Astrocyte of the hippocampus (primary cell): ENCODE data around the gene AIFM3.
"Not testable (repeated sequence)": the region's sequence is repeated elsewhere in the genome, so short reads cannot be mapped to it uniquely, and the experiment has no call there.

Source experiments
- DNase-seq: peaks from one replicate; pipeline ENCODE4 v3.0.0; 2011; ENCODE audit warnings: low read depth, low spot score

AIFM3 gene

DNA sequence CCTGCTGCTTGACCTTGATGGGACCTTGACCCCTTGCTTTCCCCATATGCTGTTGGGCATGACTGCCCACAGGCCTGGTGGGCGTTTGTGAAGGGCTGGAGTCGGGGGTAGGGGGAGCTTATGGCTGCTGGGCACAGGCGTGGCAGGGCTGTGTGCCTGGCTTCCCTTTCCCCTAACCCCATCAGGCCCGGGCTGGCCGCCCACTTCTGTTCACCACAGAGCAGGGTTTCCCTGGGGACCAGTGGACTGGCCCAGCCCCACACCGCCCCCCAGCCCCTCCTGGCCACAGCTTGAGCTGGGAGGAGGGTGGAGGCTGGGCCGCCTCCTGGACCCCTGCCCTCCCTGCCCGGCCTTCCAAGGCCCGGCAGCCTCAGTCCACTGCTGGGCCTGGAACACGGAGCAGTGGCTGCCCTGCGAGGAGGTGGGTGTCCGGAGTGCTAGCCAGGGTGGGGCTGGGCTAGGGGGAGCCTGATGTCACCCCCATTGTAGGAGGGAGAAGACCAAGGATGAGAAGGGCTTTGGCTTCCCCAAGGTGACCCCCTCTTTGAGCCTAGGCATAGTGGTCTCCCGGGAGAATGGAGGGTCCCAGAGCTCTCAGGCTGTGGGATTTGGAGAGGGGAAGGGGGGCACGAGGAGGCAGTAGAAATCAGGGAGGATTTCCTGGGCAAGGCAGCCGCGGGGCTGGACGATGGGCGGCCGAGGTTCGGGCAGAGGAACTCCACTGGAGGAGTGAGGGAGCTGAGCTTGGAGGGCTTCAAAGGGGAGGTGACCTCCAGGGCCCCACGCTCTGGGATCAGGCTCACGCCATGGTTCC, at the start of gene AIFM3:
TSS of gene AIFM3 (plus strand) at position 373 of the 814 bp plus-strand sequence. CDS start 690 bp downstream, outside the sequence.
- DNase-seq: no peak

GRCh38 chr22:20918663-20919218, 48.3 kb upstream of the AIFM3 start:
- DNase-seq: no peak

DNA sequence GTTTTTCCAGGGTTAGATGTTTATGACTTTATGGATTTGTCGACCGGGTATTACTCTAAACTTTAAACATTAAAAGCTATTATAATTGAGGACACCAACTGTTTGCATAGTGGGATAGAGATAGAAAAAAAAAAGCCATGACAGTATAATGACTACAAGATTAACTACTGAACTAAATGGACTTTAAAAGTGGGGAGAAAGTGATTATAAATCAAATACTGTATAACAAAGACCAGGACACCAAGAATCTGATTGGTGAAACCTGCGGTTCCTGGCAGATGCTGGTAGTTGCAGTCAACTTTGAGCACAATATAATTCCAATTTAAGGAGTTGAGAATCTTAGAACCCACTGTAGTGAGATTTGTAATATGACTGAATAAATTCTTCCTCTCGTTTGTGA, 47.3 kb upstream of the AIFM3 start:
- peak; percentile 36 for DNase-seq

GRCh38 chr22:20920881-20921203, 46.2 kb upstream of the AIFM3 start:
- no peak for DNase-seq

DNA sequence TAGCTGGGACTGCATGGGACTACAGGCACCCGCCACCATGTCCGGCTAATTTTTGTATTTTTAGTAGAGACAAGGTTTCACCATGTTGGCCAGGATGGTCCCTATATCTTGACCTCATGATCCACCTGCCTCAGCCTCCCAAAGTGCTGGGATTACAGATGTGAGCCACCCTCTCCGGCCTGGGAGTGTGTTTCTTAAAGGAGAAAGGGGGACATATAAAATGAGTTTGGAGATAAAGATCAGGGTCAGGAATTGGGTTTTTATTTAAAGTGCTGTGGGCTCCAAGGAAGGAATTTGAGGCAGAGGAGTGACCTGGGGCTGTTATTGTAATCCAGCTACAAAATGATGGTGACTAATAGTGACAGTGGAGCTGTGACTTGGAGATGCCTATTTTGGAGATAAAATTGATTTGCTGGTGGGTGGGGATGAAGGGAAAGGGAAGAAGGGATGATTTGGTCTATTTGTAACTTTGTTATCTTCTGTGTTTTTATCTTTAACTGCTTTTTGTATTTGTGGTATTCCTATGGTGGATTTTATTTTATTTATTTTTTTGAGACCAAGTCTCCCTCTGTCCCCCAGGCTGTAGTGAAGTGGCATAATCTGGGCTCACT, 44.8 kb upstream of the AIFM3 start:
- DNase-seq: no peak

DNA sequence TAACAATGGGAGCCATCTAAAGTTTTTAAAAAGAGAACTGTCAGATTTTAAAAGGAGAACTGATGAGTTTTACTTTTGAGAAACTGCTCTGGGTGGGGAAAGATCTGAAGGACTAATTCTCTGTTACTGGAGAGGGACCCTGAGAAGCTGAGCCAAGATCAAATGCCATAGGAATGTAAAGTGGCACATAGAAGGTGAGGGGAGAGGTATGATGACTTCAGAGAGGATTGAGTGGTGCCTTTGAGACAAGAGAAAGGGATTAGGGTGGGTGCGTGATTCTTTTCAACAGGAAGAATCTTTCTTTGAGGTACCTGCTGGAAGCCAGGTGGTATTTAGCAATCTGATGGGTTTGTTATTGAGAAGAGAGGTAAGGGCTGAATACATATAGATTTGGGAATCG, 40.8 kb upstream of the AIFM3 start:
- DNase-seq: no peak

DNA sequence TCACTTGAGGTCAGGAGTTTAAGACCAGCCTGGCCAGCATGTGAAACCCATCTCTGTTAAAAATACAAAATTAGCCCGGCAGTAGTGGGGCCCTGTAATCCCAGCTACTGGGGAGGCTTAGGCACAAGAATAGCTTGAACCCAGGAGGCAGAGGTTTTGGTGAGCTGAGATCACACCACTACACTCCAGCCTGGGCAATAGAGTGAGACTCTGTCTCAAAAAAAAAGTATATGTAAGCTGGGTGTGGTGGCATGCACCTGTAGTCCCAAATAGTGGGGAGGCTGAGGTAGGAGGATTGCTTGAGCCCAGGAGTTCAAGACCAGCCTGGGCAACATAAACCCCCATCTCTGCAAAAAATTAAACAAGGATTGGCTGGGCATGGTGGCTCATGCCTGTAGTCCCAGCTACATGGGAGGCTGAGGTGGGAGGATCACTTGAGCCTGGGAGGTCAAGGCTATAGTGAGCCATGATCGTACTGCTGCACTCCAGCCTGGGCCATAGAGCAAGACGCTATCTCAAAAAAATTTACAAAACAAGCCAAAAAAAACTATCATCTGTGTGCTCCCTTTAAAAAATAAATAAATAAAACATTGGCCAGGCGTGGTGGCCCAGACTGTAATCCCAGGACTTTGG, 39.0 kb upstream of the AIFM3 start:
- DNase-seq: no peak

GRCh38 chr22:20928573-20928967, 38.5 kb upstream of the AIFM3 start:
- no peak for DNase-seq

- no peak for DNase-seq
Measured at GRCh38 chr22:20930004-20930403, 37.1 kb upstream of the AIFM3 start.

DNA sequence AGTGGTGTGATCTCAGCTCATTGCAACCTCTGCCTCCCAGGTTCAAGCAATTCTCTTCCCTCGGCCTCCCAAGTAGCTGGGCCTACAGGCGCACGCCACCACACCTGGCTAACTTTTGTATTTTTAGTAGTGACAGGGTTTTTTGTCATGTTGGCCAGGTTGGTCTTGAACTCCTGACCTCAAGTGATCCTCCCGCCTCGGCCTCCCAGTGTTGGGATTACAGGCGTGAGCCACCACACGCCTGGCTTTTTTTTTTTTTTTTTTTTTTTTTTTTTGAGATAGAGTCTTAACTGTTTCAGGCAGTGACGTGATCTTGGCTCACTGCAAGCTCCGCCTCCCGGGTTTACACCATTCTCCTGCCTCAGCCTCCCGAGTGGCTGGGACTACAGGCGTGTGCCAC, 36.6 kb upstream of the AIFM3 start:
- not testable (repeated sequence) for DNase-seq

DNA sequence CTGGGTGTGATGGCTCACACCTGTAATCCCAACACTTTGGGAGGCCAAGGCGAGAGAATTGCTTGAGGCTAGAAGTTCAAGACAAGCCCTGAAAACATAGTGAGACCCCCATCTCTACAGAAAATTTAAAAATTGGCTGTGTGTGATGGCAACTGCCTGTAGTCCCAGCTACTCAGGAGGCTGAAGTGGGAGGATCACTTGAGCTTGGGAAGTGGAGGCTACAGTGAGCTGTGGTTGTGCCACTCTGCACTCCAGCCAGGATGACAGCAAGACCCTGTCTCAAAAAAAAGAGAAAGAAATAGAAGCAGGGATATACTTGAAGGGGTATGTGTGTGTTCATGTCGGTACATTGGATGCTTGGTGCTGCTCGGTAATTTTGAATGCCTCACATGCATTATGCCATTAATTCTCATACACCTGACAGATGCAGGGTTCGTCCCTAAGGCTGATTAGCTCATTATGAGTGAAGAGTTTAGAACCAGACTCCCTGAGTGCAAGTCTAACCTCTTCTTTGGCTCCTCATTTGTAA, 35.9 kb upstream of the AIFM3 start:
- no peak for DNase-seq

- DNase-seq: no peak
Measured at GRCh38 chr22:20933910-20934309, 33.1 kb upstream of the AIFM3 start.

- not testable (repeated sequence) for DNase-seq
Measured at GRCh38 chr22:20935049-20935448, 32.0 kb upstream of the AIFM3 start.

DNA sequence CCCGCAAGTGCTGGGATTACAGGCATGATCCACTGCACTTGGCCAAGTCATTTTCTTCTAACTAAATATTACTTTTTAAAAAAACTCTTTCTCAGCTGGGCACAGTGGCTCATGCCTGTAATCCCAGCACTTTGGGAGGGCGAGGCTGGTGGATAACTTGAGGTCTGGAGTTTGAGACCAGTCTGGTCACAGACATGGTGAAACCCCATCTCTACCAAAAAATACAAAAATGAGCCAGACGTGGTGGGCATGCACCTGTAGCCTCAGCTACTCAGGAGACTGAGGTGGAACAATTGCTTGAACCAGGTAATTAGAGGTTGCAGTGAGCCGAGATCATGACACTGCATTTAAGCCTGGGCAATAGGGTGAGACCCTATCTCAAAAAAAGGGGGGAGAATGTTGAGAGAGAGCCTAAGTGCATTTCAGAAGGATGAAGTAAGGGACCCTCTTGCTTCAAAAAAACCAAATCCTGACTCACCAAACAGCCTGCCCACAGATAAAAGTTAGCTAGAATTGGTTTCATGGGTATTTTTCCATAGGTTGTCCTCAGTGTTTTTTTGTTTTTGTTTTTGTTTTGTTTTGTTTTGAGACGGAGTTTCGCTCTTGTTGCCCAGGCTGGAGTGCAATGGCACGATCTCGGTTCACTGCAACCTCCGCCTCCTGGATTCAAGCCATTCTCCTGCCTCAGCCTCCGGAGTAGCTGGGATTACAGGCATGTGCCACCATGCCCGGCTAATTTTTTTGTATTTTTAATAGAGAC, 31.1 kb upstream of the AIFM3 start:
- DNase-seq: not testable (repeated sequence)

GRCh38 chr22:20937031-20937793, 29.8 kb upstream of the AIFM3 start:
- no peak for DNase-seq

DNA sequence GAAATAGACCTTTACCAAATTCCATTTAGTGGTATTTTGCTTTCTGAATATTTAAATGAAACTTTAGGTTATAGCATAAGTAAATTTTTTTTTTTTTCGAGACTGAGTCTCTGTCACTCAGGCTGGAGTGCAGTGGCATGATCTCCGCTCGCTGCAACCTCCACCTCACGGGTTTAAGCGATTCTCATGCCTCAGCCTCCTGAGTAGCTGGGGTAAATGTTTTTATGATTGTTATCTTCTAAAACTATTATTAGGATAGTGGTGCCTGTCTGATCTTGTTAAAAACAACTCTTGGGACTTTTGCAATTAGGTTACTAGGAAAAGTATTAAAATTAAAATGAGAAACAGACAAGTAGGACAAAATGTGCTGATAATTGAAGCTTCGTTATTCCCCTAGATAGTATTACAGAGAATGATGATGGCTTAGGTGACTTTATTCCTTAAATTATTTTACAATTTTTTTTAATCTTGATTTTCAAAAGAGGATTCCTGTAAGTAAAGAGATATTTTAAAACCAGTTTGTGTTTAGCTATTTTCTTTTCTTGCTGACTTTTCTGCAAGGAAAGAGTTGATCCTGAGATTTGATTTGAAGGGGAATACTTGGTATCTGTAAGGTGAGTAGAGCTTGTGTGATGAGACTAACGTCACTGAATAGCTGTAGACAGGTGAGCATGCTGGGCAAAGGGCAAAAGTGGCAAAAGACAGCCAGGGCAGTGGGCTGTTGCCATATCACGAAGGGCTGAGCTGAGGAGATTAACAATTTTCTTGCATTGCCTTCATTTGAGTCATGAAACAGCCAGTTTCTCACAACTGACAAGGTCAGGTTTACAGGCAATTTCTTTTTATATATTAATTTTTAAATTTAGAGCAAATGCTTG, 29.0 kb upstream of the AIFM3 start:
- no peak for DNase-seq

DNA sequence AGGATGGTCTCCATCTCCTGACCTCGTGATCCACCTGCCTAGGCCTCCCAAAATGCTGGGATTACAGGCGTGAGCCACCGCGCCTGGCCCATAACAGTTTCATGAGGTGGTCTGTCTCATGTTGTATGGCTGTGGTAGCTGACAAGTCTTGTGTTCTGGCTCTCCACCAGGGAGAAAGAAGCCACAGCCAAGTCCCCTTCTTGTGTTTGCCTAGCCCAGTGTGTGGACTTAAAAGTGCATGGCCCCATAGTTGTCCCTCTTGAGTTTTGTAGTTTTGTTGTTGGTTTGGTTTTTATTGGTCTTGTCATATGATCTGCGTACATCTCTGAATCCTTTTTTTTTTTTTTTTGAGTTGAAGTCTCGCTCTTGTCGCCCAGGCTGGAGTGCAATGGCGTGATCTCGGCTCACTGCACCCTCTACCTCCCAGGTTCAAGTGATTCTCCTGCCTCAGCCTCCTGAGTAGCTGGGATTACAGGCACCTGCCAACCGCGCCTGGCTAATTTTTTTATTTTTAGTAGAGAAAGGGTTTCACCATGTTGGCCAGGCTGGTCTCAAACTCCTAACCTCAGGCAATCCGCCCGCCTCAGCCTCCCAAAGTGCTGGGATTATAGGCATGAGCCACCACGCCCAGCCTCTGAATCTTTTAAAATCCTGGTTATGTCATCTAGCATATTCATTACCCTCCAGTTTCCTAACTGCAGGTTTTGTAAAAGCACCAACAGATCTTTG, 27.4 kb upstream of the AIFM3 start:
- not testable (repeated sequence) for DNase-seq

GRCh38 chr22:20940186-20940651, 26.8 kb upstream of the AIFM3 start:
- DNase-seq: no peak

GRCh38 chr22:20940904-20941385, 26.1 kb upstream of the AIFM3 start:
- DNase-seq: no peak
